Activated naive CD8-positive, alpha-beta T cell treated with anti-CD3 and anti-CD28 coated beads, Interleukin-2, amount 10 ng/mL, durations not matched to agents 7 days and 5 days (primary cell): ENCODE results near the gene TLK2. TPM values are rescaled to one million over a fixed set of nuclear protein-coding genes. Genes with fewer than 3 reads are reported as not detected.

Source experiments
- ATAC-seq: fragments of 150-1000 bp; cut with Tn5 transposase; one replicate; pipeline ENCODE4 v1.10.0; 2021; ENCODE audit warnings: low read depth, moderate library complexity
- POLR2A ChIA-PET: fragments of 350-600 bp; sonication (Branson Sonifier 250); formaldehyde crosslinking; loops from one replicate; lab custom pipeline; 2021; ENCODE audit warnings: antibody characterized with exemption; lab: Charles Lee
- DNase-seq: peaks from one replicate; pipeline ENCODE4 v3.0.0; 2021
- H3K27ac Mint-ChIP-seq: one replicate; pipeline ENCODE4 v1.8.0; 2022; ENCODE audit warnings: mild to moderate bottlenecking, mixed read lengths
- H3K27me3 Mint-ChIP-seq: one replicate; pipeline ENCODE4 v1.8.0; 2022; ENCODE audit warnings: mild to moderate bottlenecking, moderate library complexity, mixed read lengths
- H3K36me3 Mint-ChIP-seq: one replicate; pipeline ENCODE4 v1.8.0; 2021; ENCODE audit warnings: mild to moderate bottlenecking, mixed read lengths
- H3K4me1 Mint-ChIP-seq: one replicate; pipeline ENCODE4 v1.8.0; 2021; ENCODE audit warnings: mixed read lengths
- H3K4me3 Mint-ChIP-seq: one replicate; pipeline ENCODE4 v1.8.0; 2022; ENCODE audit warnings: mild to moderate bottlenecking, moderate library complexity, mixed read lengths
- H3K9me3 Mint-ChIP-seq: one replicate; pipeline ENCODE4 v1.8.0; 2021; ENCODE audit warnings: mixed read lengths
- total RNA-seq, 2 experiments: library from RNA; stranded (reverse); gene quantifications; one replicate each; pipeline ENCODE4 v1.2.3, GENCODE V29; 2021

The TLK2 gene
- total RNA-seq, 2 experiments from 2014 or later = 47.1 to 59.3 TPM

DNA sequence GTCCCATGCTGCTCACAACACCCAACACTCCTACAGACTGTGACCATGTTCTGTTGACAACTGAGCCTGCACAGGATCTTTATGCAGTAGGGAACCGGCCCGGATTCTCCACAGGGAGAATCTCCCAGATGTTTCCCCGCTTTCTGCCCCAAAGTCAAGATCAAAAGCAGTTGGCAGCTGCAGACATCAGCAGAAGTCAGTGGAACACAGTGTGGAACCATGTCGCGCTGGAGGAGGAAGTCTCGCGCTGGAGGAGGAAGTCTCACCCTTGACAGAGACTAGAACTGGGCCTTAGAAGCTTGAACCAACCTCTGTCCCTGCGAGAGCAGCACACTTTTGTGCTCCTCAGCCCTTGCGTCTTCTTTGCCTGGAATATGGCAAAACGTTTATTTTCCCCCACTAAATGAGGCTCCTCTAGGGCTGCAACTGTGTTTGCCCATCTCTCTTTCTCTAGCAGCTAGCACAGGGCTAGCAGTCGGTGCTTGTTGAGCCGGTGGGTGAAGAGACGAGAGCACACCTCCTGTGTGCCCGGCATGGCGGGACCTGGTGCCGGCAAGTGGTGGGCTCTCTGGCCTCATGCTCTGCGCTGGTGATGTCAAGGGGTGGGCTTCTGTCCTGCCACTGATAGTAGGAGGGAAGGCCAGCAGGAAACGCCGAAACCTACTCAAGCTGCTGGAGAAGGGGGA is 146.7 kb downstream of the TLK2 start:
- peaks cover 11% of the 10 kb centered on the region for H3K36me3 Mint-ChIP-seq
- DNase-seq (no peak), ATAC-seq (no peak)
- peaks cover 8% of the 10 kb centered on the region for H3K4me1 Mint-ChIP-seq
- no peaks in the 10 kb centered on the region for H3K9me3 Mint-ChIP-seq
- POLR2A ChIA-PET = no interaction called here
- no peak overlapping the region for H3K27ac Mint-ChIP-seq
- H3K4me3 Mint-ChIP-seq = no peak overlapping the region
- H3K27me3 Mint-ChIP-seq = peaks cover 13% of the 10 kb centered on the region

GRCh38 chr17:62625870-62626200 is 147.2 kb downstream of the TLK2 start:
- H3K27ac Mint-ChIP-seq = no peak overlapping the region
- H3K9me3 Mint-ChIP-seq = no peaks in the 10 kb centered on the region
- POLR2A ChIA-PET = no interaction called here
- no peak for DNase-seq
- peaks cover 13% of the 10 kb centered on the region for H3K27me3 Mint-ChIP-seq
- peaks cover 8% of the 10 kb centered on the region for H3K4me1 Mint-ChIP-seq
- peak overlapping the region; percentile 25 for H3K4me3 Mint-ChIP-seq
- peaks cover 11% of the 10 kb centered on the region for H3K36me3 Mint-ChIP-seq
- no peak for ATAC-seq

DNA sequence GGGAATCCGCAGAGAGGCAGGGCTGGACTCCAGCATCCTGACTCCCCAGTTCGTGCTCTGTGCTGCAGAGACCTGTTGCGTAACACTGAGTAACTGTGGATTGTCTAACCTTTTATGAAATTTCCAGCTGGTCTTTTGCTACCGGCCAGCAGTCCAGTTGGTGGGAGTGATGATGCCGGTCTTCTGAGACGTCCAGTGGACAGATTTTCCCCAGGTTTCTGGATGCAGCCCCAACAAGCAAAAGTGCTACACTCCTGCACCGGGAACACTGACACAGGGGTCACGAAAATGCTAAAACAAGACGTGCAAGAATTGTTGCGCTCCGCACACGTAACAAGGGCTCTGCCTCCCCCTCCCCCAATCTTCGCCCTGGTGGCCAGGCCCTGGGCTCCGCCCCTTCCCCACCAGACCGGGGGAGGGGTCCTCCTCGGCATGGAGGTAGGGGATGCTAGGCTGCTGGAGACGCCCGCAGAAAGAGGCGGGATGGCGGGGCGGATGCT is 148.1 kb downstream of the TLK2 start:
- H3K9me3 Mint-ChIP-seq = no peaks in the 10 kb centered on the region
- ATAC-seq (no peak), DNase-seq (no peak)
- H3K4me3 Mint-ChIP-seq = peak overlapping the region; percentile 79
- peaks cover 11% of the 10 kb centered on the region for H3K36me3 Mint-ChIP-seq
- peaks cover 8% of the 10 kb centered on the region for H3K4me1 Mint-ChIP-seq
- H3K27me3 Mint-ChIP-seq = peaks cover 13% of the 10 kb centered on the region
- H3K27ac Mint-ChIP-seq = no peak overlapping the region
- POLR2A ChIA-PET = no interaction called here

- Mint-ChIP-seq H3K9me3 (no peaks in the 10 kb centered on the region), H3K27ac (peak within 1 kb of the TSS; percentile 30), H3K36me3 (peaks cover 11% of the 10 kb centered on the region), H3K4me3 (peak within 1 kb of the TSS; percentile 79), H3K4me1 (peaks cover 8% of the 10 kb centered on the region), H3K27me3 (peaks cover 13% of the 10 kb centered on the region)
- DNase-seq = peak; percentile 53
- POLR2A ChIA-PET = no interaction called here
- peak; percentile 40 for ATAC-seq
Measured at GRCh38 chr17:62627219-62627903, 148.7 kb downstream of the TLK2 start, which contains the start of gene MRC2. TSS of gene MRC2 (plus strand) at chr17:62627670. CDS start at chr17:62627803, 133 bp downstream.

GRCh38 chr17:62627904-62628633 is 149.4 kb downstream of the TLK2 start:
- H3K27me3 Mint-ChIP-seq = peaks cover 13% of the 10 kb centered on the region
- H3K36me3 Mint-ChIP-seq = peaks cover 9% of the 10 kb centered on the region
- ATAC-seq (peak; percentile 72), DNase-seq (peak; percentile 58)
- peak overlapping the region; percentile 30 for H3K27ac Mint-ChIP-seq
- H3K4me1 Mint-ChIP-seq = peaks cover 8% of the 10 kb centered on the region
- POLR2A ChIA-PET = no interaction called here
- peak overlapping the region; percentile 73 for H3K4me3 Mint-ChIP-seq
- no peaks in the 10 kb centered on the region for H3K9me3 Mint-ChIP-seq

GRCh38 chr17:62628831-62629555 is 150.4 kb downstream of the TLK2 start:
- Mint-ChIP-seq H3K27me3 (peaks cover 13% of the 10 kb centered on the region), H3K27ac (no peak overlapping the region), H3K4me3 (peak overlapping the region; percentile 73), H3K4me1 (peaks cover 8% of the 10 kb centered on the region), H3K9me3 (no peaks in the 10 kb centered on the region), H3K36me3 (peaks cover 4% of the 10 kb centered on the region)
- POLR2A ChIA-PET = no interaction called here
- no peak for ATAC-seq
- no peak for DNase-seq

DNA sequence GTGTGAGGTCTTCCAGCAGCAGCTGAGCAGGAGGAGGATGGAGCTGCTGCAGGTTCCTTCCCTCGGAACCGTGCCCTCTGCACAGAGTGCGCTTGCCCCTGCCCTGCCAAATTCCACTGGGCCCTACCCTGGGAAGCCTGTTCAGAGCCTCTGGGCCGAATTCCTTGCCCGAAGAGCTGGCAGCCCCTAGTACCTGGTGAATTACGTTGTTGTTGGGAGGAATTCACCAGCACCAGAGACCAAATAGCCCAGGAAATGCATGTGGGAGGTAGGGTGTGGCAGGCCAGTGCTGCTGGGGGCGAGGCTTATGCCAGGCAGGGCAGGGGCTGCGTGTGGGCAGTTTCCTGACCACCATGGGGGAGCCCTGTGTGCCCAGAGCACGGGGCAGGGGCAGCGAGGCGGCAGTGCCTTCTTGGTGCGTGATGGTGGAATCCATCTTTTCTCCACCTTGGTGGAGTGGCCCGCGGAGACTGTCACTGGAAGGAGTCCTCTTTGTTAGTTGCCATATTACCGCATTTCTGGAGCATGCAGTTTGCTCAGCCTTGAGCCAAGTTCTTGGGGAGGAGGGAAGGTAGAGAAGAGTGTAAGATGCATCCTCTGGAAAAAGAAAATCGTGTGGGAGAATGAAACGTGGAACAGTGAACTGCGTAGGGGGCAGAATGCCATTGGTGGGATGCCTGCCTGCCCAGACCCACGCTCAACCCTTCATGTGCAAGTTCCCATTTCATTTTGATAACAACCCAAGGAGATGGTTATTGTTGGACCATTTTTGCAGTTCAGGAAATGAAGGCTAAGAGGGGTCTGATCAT is 151.1 kb downstream of the TLK2 start:
- H3K4me1 Mint-ChIP-seq = peaks cover 8% of the 10 kb centered on the region
- no peak for ATAC-seq
- POLR2A ChIA-PET = no interaction called here
- H3K27me3 Mint-ChIP-seq = peaks cover 13% of the 10 kb centered on the region
- DNase-seq = no peak
- H3K36me3 Mint-ChIP-seq = no peaks in the 10 kb centered on the region
- H3K27ac Mint-ChIP-seq = no peak overlapping the region
- no peak overlapping the region for H3K4me3 Mint-ChIP-seq
- no peaks in the 10 kb centered on the region for H3K9me3 Mint-ChIP-seq

- Mint-ChIP-seq H3K36me3 (no peaks in the 10 kb centered on the region), H3K27me3 (peaks cover 16% of the 10 kb centered on the region), H3K4me3 (no peak overlapping the region), H3K27ac (no peak overlapping the region), H3K9me3 (no peaks in the 10 kb centered on the region), H3K4me1 (peaks cover 6% of the 10 kb centered on the region)
- DNase-seq (no peak), ATAC-seq (no peak)
- POLR2A ChIA-PET = no interaction called here
Measured at GRCh38 chr17:62630365-62631085, 151.9 kb downstream of the TLK2 start.

- H3K9me3 Mint-ChIP-seq = no peaks in the 10 kb centered on the region
- peaks cover 16% of the 10 kb centered on the region for H3K27me3 Mint-ChIP-seq
- peaks cover 5% of the 10 kb centered on the region for H3K4me1 Mint-ChIP-seq
- ATAC-seq (no peak), DNase-seq (no peak)
- POLR2A ChIA-PET = no interaction called here
- no peaks in the 10 kb centered on the region for H3K36me3 Mint-ChIP-seq
- no peak overlapping the region for H3K4me3 Mint-ChIP-seq
- H3K27ac Mint-ChIP-seq = no peak overlapping the region
Measured at GRCh38 chr17:62631086-62631935, 152.7 kb downstream of the TLK2 start.

DNA sequence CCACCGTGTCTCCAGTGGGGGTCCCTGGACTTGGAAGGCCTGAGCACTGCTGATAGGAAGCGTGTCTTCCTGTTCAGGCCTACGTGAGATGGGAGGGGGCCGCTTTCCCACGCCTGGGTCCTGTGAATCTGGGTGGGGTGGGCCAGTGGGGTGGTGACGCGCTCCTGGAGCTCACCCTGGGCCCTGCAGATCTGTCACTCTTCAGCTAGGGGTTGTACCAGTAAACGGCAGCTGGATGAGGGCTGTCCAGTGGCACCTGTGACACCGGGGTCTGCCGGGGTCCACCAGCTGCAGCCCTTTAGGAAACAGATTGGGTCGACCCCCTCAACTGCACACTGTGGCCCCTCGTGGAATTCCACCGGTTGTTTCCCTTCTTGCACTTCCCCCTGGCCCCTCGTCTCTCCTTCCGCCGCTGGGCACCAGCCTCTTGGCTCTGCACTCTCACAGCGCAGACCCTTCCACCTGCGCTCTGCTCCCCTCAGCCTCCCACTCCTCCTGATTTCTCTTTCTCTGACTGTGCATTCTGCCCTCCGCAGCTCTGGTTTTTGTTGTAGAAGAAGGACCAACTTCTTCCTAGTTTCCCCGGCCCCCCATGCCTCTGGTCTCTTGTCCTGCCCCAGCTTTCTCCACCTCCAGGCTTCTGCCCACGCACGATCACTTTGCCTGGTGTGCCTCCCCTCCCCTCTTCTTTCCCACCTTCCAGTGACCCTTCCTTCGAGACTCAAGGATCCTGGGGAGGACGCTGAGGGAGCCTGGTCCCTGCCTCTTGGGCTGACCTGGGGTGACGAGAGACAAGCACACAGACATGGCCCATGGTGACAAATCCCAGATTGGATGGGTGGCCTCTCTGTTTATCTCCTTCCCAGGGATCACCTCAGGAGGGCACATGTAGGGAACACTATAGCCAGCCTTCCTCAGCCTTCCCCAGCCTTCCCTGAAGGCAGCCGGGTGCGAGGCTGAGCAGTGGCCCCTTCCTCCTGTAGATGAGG is 153.6 kb downstream of the TLK2 start:
- no peak for DNase-seq
- Mint-ChIP-seq H3K27ac (no peak overlapping the region), H3K9me3 (no peaks in the 10 kb centered on the region), H3K27me3 (peaks cover 11% of the 10 kb centered on the region), H3K4me1 (peaks cover 5% of the 10 kb centered on the region), H3K4me3 (no peak overlapping the region), H3K36me3 (no peaks in the 10 kb centered on the region)
- POLR2A ChIA-PET = no interaction called here
- no peak for ATAC-seq
